ENCODE results near the gene EFL1.

GRCh38 chr15:82136120-82136519 lies 126.4 kb downstream of the EFL1 start:
- TF ChIP-seq GATA1 (IDR thresholded peaks at IDR 0.05; ENCODE audit: low read depth, low read length), result no peak
- TF ChIP-seq POLR2A (IDR thresholded peaks at IDR 0.05; ENCODE audit: low read length), result no peak

Measured in erythroblast (primary cell).